Osteocyte (in vitro differentiated cells): ENCODE results near the gene MSGN1. TPM values are rescaled to one million over a fixed set of nuclear protein-coding genes. Genes with fewer than 3 reads are reported as not detected.
A peak's percentile ranks its signal among the peaks of the same experiment; 100 is the strongest.

ENCODE experiments used
- DNase-seq: peaks from one replicate; pipeline ENCODE4 v3.0.0; 2021; ENCODE audit warnings: mixed read lengths; ENCODE audit not compliant: unreplicated experiment; ENCODE audit errors: extremely low spot score
- H3K27ac Mint-ChIP-seq: one replicate; pipeline ENCODE4 v1.8.0; 2021; ENCODE audit warnings: mild to moderate bottlenecking, mixed read lengths; ENCODE audit not compliant: unreplicated experiment
- H3K27me3 Mint-ChIP-seq: one replicate; pipeline ENCODE4 v1.8.0; 2021; ENCODE audit warnings: mixed read lengths; ENCODE audit not compliant: unreplicated experiment
- H3K36me3 Mint-ChIP-seq: one replicate; pipeline ENCODE4 v1.8.0; 2021; ENCODE audit warnings: mixed read lengths; ENCODE audit not compliant: unreplicated experiment
- H3K4me1 Mint-ChIP-seq: one replicate; pipeline ENCODE4 v1.8.0; 2021; ENCODE audit warnings: mixed read lengths; ENCODE audit not compliant: unreplicated experiment
- H3K4me3 Mint-ChIP-seq: one replicate; pipeline ENCODE4 v1.8.0; 2021; ENCODE audit warnings: mild to moderate bottlenecking, moderate library complexity, mixed read lengths; ENCODE audit not compliant: unreplicated experiment
- H3K9me3 Mint-ChIP-seq: one replicate; pipeline ENCODE4 v1.8.0; 2021; ENCODE audit warnings: mixed read lengths; ENCODE audit not compliant: unreplicated experiment
- total RNA-seq: library from RNA; stranded (reverse); gene quantifications from 2 replicates; pipeline ENCODE4 v1.2.1, GENCODE V29; 2021
- TF ChIP-seq, protein P1 (sequence below): fragments of 200-600 bp; sonication (generic); IDR thresholded peaks from 2 replicates; pipeline ENCODE4 v1.5.0; 2021; ENCODE audit warnings: antibody characterized with exemption, mild to moderate bottlenecking, moderate library complexity

The MSGN1 gene
- total RNA-seq, 1 donor from 2014 or later, result not detected

DNA sequence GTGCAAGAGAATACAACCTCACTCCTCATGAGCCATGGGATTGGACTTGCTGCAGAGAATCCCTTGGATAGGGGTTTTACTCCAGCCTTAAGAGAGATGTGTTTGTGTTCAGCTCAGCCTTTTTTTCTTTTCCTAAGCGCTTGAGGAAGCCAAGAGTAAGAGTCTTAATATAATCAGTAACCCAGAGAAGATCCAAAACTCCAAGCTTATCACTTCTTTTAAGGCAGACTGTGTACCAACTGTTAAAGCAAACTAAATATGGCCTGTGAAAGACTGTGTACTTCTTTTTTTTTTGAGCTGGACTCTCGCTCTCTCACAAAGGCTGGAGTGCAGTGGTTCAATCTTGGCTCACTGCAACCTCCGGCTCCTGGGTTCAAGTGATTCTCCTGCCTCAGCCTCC is 30.4 kb downstream of the MSGN1 start:
- H3K4me3 Mint-ChIP-seq, result no peak overlapping the region
- no peaks in the 10 kb centered on the region for H3K36me3 Mint-ChIP-seq
- TF ChIP-seq, protein P1, sequence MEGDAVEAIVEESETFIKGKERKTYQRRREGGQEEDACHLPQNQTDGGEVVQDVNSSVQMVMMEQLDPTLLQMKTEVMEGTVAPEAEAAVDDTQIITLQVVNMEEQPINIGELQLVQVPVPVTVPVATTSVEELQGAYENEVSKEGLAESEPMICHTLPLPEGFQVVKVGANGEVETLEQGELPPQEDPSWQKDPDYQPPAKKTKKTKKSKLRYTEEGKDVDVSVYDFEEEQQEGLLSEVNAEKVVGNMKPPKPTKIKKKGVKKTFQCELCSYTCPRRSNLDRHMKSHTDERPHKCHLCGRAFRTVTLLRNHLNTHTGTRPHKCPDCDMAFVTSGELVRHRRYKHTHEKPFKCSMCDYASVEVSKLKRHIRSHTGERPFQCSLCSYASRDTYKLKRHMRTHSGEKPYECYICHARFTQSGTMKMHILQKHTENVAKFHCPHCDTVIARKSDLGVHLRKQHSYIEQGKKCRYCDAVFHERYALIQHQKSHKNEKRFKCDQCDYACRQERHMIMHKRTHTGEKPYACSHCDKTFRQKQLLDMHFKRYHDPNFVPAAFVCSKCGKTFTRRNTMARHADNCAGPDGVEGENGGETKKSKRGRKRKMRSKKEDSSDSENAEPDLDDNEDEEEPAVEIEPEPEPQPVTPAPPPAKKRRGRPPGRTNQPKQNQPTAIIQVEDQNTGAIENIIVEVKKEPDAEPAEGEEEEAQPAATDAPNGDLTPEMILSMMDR, result no peak
- no peak overlapping the region for H3K27ac Mint-ChIP-seq
- H3K9me3 Mint-ChIP-seq, result no peaks in the 10 kb centered on the region
- no peak for DNase-seq
- H3K27me3 Mint-ChIP-seq, result peaks cover 17% of the 10 kb centered on the region
- H3K4me1 Mint-ChIP-seq, result no peaks in the 10 kb centered on the region

DNA sequence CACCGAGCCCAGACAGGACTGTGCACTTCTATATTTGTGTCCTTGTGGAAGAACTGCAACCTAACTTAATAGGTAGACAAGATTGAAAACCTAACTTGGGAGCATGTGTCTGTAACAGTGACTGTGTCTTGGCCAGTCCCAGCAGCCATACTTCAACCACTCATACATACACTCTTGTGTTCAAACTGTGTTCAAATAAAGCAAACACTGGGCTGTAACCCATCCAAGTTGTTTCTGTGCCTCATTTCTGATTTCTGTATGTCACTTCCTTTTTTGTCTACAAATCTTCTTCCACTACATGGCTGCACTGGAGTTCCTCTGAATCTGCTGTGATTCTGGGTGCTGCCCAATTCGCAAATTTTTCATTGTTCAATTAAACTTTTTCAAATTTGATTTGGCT is 31.0 kb downstream of the MSGN1 start:
- peaks cover 17% of the 10 kb centered on the region for H3K27me3 Mint-ChIP-seq
- TF ChIP-seq, protein P1, result no peak
- H3K27ac Mint-ChIP-seq, result no peak overlapping the region
- H3K4me1 Mint-ChIP-seq, result no peaks in the 10 kb centered on the region
- no peaks in the 10 kb centered on the region for H3K36me3 Mint-ChIP-seq
- no peak for DNase-seq
- no peaks in the 10 kb centered on the region for H3K9me3 Mint-ChIP-seq
- no peak overlapping the region for H3K4me3 Mint-ChIP-seq

DNA sequence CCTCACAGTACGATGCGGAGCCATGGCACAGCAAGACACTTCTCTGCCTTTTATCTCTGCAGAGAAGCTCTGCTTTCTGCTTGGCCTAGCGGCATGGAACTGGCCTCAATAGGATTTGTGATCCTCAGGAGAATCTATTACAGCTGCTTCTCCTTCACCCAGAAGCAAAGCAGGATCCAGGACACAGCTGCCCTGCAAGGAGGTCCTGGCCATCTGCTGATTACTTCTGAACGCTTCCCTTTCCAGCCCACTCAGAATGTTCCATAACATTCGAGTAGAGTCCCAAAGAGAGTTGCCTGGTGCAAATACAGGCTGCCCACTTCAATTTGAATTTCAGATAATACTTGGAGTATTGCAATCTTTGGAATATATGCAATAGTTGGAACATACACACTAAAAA is 33.0 kb downstream of the MSGN1 start:
- Mint-ChIP-seq H3K4me3 (no peak overlapping the region), H3K27me3 (peaks cover 15% of the 10 kb centered on the region), H3K9me3 (no peaks in the 10 kb centered on the region), H3K36me3 (no peaks in the 10 kb centered on the region), H3K27ac (no peak overlapping the region), H3K4me1 (no peaks in the 10 kb centered on the region)
- DNase-seq, result no peak
- TF ChIP-seq, protein P1, result no peak

DNA sequence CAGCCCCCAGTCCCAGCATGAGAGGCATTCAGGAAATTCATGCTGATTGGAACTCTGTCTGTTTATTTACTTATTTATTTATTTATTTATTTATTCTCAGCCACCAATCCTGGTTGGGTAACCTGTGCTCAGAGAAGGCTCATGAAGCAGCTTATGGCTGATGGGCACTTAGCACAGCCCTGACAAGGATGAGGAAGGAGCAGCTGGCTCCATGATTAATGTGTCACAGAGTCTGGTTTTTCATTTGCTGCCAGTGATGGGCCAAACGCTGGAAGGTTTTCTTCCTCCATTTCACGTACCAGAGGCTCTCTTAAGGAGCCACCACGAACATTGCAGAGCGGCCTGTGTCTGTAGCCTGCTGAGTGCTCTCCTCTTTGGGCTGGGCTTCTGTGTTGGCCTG is 33.9 kb downstream of the MSGN1 start:
- Mint-ChIP-seq H3K4me1 (no peaks in the 10 kb centered on the region), H3K4me3 (no peak overlapping the region), H3K9me3 (no peaks in the 10 kb centered on the region), H3K27ac (no peak overlapping the region), H3K27me3 (peaks cover 24% of the 10 kb centered on the region), H3K36me3 (no peaks in the 10 kb centered on the region)
- TF ChIP-seq, protein P1, result no peak
- DNase-seq, result no peak

DNA sequence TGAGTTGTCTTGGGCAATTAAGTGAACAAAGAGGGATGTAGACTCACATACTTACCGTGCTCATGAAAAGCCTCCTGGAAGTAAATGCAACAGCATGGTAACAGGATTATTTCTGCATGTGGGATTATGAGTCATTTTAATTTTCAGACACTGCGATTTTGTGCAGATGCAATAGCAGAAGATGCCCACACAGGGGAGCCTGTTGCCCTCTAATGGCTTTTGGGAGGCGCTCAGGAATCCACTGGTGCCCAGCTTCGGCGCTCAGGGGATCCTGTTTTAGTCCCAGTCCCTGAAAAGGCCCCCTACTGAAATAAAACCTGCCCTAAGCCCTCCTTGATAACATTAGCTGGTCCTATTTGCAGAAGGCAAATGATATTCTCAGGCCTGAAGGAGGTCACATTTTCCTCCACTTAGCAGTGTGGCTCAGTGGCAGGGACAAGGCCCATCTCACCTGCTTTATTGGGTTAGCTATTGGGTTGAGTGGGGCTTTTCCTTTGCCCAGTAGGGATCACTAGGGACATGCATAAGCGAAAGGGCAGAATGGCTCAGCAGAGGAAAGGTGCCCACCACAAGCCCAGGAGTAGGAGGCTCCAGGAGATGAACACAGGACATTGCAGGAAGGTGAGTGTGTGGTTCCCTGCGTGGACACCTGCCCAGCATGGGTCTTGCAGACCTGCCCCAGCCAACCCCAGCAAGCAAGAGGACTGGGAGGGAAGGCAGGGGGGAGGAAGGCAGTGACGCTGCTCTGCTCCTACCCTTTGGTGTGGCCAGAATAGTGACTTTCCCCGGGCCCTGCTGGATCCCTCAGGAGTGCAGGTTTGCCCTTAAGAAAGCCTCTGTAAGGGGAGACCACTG is 35.7 kb downstream of the MSGN1 start:
- H3K27ac Mint-ChIP-seq, result no peak overlapping the region
- peaks cover 27% of the 10 kb centered on the region for H3K27me3 Mint-ChIP-seq
- no peaks in the 10 kb centered on the region for H3K36me3 Mint-ChIP-seq
- no peaks in the 10 kb centered on the region for H3K4me1 Mint-ChIP-seq
- H3K4me3 Mint-ChIP-seq, result no peak overlapping the region
- DNase-seq, result no peak
- TF ChIP-seq, protein P1, result peak; percentile 80
- no peaks in the 10 kb centered on the region for H3K9me3 Mint-ChIP-seq
